ENCODE results near the gene C1RL.

C1RL gene

GRCh38 chr12:7136071-7136470, 27.1 kb upstream of the C1RL start:
- no peak for DNase-seq

GRCh38 chr12:7134396-7135166, 25.6 kb upstream of the C1RL start:
- no peak for DNase-seq

GRCh38 chr12:7131502-7131866, 22.5 kb upstream of the C1RL start:
- no peak for DNase-seq

- DNase-seq: peak; percentile 19
Measured at GRCh38 chr12:7130701-7131501, 21.9 kb upstream of the C1RL start.

GRCh38 chr12:7129872-7130691, 21.1 kb upstream of the C1RL start, which contains the start of gene CLSTN3:
CLSTN3 (plus strand) TSS chr12:7130371; CDS start chr12:7130649, 278 bp downstream.
- peak; percentile 80 for DNase-seq

- DNase-seq: no peak
Measured at GRCh38 chr12:7129287-7129871, 20.4 kb upstream of the C1RL start.

GRCh38 chr12:7128681-7129286, 19.8 kb upstream of the C1RL start, which contains the start of gene RBP5:
RBP5 (minus strand) TSS chr12:7128889; CDS start chr12:7128775, 114 bp downstream.
- DNase-seq: no peak

GRCh38 chr12:7127916-7128626, 19.1 kb upstream of the C1RL start:
- no peak for DNase-seq

- no peak for DNase-seq
Measured at GRCh38 chr12:7125632-7126227, 16.7 kb upstream of the C1RL start.

- DNase-seq: no peak
Measured at GRCh38 chr12:7123806-7124522, 14.9 kb upstream of the C1RL start.

GRCh38 chr12:7122811-7123769, 14.1 kb upstream of the C1RL start:
- DNase-seq: no peak

GRCh38 chr12:7121324-7121723, 12.3 kb upstream of the C1RL start:
- DNase-seq: no peak

GRCh38 chr12:7120166-7120565, 11.2 kb upstream of the C1RL start:
- DNase-seq: no peak

- DNase-seq: no peak
Measured at GRCh38 chr12:7118881-7119280, 9.9 kb upstream of the C1RL start.

GRCh38 chr12:7117670-7118069, 8.7 kb upstream of the C1RL start:
- no peak for DNase-seq

- DNase-seq: no peak
Measured at GRCh38 chr12:7116916-7117315, 7.9 kb upstream of the C1RL start.

- DNase-seq: no peak
Measured at GRCh38 chr12:7116196-7116595, 7.2 kb upstream of the C1RL start.

GRCh38 chr12:7114851-7115250, 5.8 kb upstream of the C1RL start:
- DNase-seq: no peak

GRCh38 chr12:7114008-7114407, 5.0 kb upstream of the C1RL start:
- no peak for DNase-seq

All from activated gamma-delta T cell (primary cell).